ENCODE measurements around the gene CSRP1. TPM values are rescaled to one million over a fixed set of nuclear protein-coding genes. Genes with fewer than 3 reads are reported as not detected.

CSRP1 gene
- total RNA-seq, 2 donors from 2014 or later = 16.1 to 17.7 TPM

- Histone ChIP-seq H3K4me3 (ENCODE audit: low read length) (no peak overlapping the region), H3K27ac (ENCODE audit: low read depth, low read length) (no peak overlapping the region), H3K4me1 (ENCODE audit: control insufficient read depth, insufficient read depth, low read length) (no peaks in the 10 kb centered on the region), H3K9ac (ENCODE audit: extremely low read depth, low read length, poor library complexity, severe bottlenecking) (no peak overlapping the region), H3K9me3 (ENCODE audit: control insufficient read depth, low read length) (no peaks in the 10 kb centered on the region), H3K27me3 (ENCODE audit: control insufficient read depth, insufficient read depth, low read length, poor library complexity, severe bottlenecking) (no peaks in the 10 kb centered on the region), H3K36me3 (ENCODE audit: control insufficient read depth, insufficient read depth, low read length) (peaks cover 6% of the 10 kb centered on the region)
- no peak for DNase-seq
- Mint-ChIP-seq H3K4me1 (peaks cover 16% of the 10 kb centered on the region), H3K27ac (no peak overlapping the region), H3K36me3 (ENCODE audit: low read depth) (no peaks in the 10 kb centered on the region), H3K4me3 (no peak overlapping the region), H3K27me3 (ENCODE audit: insufficient read depth) (peaks cover 2% of the 10 kb centered on the region), H3K9me3 (no peaks in the 10 kb centered on the region)
- 94 to 98% methylated on average over 5 of the region's 5 CpGs for WGBS, 2 experiments (ENCODE audit: insufficient coverage in 1 of 2, insufficient read length in 1 of 2)
- TF ChIP-seq CTCF (conservative IDR thresholded peaks at IDR 0.05) = no peak
These were observed 47.1 kb downstream of the CSRP1 start for GRCh38 chr1:201459775-201460174.

GRCh38 chr1:201459052-201459451, 47.9 kb downstream of the CSRP1 start:
- no peaks in the 10 kb centered on the region for H3K9me3 ChIP-seq (ENCODE audit: control insufficient read depth, low read length)
- 81 to 100% methylated on average over 1 to 3 of the region's 3 CpGs for WGBS, 2 experiments (ENCODE audit: insufficient coverage in 1 of 2, insufficient read length in 1 of 2)
- no peaks in the 10 kb centered on the region for H3K36me3 Mint-ChIP-seq (ENCODE audit: low read depth)
- no peak overlapping the region for H3K27ac Mint-ChIP-seq
- no peak overlapping the region for H3K9ac ChIP-seq (ENCODE audit: extremely low read depth, low read length, poor library complexity, severe bottlenecking)
- H3K4me1 ChIP-seq (ENCODE audit: control insufficient read depth, insufficient read depth, low read length) = no peaks in the 10 kb centered on the region
- no peaks in the 10 kb centered on the region for H3K27me3 ChIP-seq (ENCODE audit: control insufficient read depth, insufficient read depth, low read length, poor library complexity, severe bottlenecking)
- DNase-seq = no peak
- H3K27me3 Mint-ChIP-seq (ENCODE audit: insufficient read depth) = peaks cover 2% of the 10 kb centered on the region
- peaks cover under 1% of the 10 kb centered on the region for H3K36me3 ChIP-seq (ENCODE audit: control insufficient read depth, insufficient read depth, low read length)
- H3K4me1 Mint-ChIP-seq = peaks cover 16% of the 10 kb centered on the region
- H3K4me3 ChIP-seq (ENCODE audit: low read length) = no peak overlapping the region
- no peak for TF ChIP-seq CTCF (conservative IDR thresholded peaks at IDR 0.05)
- H3K4me3 Mint-ChIP-seq = no peak overlapping the region
- no peak overlapping the region for H3K27ac ChIP-seq (ENCODE audit: low read depth, low read length)
- H3K9me3 Mint-ChIP-seq = no peaks in the 10 kb centered on the region

- H3K27me3 ChIP-seq (ENCODE audit: control insufficient read depth, insufficient read depth, low read length, poor library complexity, severe bottlenecking) = no peaks in the 10 kb centered on the region
- Mint-ChIP-seq H3K27ac (no peak overlapping the region), H3K9me3 (no peaks in the 10 kb centered on the region), H3K36me3 (ENCODE audit: low read depth) (no peaks in the 10 kb centered on the region), H3K27me3 (ENCODE audit: insufficient read depth) (peaks cover 4% of the 10 kb centered on the region), H3K4me3 (no peak overlapping the region), H3K4me1 (peaks cover 16% of the 10 kb centered on the region)
- H3K27ac ChIP-seq (ENCODE audit: low read depth, low read length) = no peak overlapping the region
- TF ChIP-seq CTCF (conservative IDR thresholded peaks at IDR 0.05) = no peak
- no peak overlapping the region for H3K4me3 ChIP-seq (ENCODE audit: low read length)
- DNase-seq = no peak
- no peaks in the 10 kb centered on the region for H3K9me3 ChIP-seq (ENCODE audit: control insufficient read depth, low read length)
- H3K4me1 ChIP-seq (ENCODE audit: control insufficient read depth, insufficient read depth, low read length) = no peaks in the 10 kb centered on the region
- no peaks in the 10 kb centered on the region for H3K36me3 ChIP-seq (ENCODE audit: control insufficient read depth, insufficient read depth, low read length)
- H3K9ac ChIP-seq (ENCODE audit: extremely low read depth, low read length, poor library complexity, severe bottlenecking) = no peak overlapping the region
- 77% methylated on average over 2 to 4 of the region's 4 CpGs for WGBS, 2 experiments (ENCODE audit: insufficient coverage in 1 of 2, insufficient read length in 1 of 2)
These were observed 49.4 kb downstream of the CSRP1 start for GRCh38 chr1:201457508-201457960.
